ENCODE data around the gene MYO1G.

DNA sequence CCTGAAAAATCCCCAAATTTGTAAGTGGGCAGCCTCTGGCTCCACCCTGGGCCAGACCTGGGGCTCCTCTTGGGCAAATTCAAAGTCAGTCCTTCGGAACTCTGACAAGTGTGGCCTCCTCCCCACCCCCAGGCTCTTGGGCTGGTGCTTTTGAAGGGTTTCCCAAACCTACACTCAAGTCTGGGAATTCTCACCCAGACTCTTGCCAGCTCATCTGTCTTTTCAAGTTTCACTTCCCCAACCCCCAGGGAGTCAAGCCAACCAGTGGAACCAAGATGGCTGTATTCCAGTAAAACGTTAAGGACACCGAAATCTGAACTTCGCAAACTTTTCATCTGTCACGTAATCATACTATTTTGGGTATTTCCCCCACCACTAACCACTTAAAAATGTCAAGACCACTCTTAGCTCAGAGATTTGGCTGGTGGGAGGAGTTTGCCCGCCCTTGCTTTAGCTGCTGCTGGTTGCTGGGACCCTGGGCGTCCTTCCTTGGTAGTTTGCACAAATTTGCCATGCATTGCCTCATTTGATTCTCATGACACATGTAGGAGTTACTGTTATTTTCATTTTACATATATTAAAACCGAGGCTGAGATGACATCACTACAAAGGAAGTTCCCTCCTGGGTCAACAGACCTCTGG is 1.7 kb upstream of the MYO1G start:
- TF ChIP-seq, protein P1, sequence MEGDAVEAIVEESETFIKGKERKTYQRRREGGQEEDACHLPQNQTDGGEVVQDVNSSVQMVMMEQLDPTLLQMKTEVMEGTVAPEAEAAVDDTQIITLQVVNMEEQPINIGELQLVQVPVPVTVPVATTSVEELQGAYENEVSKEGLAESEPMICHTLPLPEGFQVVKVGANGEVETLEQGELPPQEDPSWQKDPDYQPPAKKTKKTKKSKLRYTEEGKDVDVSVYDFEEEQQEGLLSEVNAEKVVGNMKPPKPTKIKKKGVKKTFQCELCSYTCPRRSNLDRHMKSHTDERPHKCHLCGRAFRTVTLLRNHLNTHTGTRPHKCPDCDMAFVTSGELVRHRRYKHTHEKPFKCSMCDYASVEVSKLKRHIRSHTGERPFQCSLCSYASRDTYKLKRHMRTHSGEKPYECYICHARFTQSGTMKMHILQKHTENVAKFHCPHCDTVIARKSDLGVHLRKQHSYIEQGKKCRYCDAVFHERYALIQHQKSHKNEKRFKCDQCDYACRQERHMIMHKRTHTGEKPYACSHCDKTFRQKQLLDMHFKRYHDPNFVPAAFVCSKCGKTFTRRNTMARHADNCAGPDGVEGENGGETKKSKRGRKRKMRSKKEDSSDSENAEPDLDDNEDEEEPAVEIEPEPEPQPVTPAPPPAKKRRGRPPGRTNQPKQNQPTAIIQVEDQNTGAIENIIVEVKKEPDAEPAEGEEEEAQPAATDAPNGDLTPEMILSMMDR (conservative IDR thresholded peaks at IDR 0.05; ENCODE audit: low read depth, low read length) = no peak
- no peak for TF ChIP-seq EZH2 (IDR thresholded peaks at IDR 0.05; ENCODE audit: borderline replicate concordance, low read depth, low read length, poor library complexity, severe bottlenecking)
